NCI-H774 (cell line): Measurements from ENCODE around the gene TRMT112.
"Not testable (repeated sequence)": the region's sequence is repeated elsewhere in the genome, so short reads cannot be mapped to it uniquely, and the experiment has no call there.

Source experiments
- DNase-seq: peaks from one replicate; lab custom pipeline; 2025; lab: John Stamatoyannopoulos, UW

Gene TRMT112

DNA sequence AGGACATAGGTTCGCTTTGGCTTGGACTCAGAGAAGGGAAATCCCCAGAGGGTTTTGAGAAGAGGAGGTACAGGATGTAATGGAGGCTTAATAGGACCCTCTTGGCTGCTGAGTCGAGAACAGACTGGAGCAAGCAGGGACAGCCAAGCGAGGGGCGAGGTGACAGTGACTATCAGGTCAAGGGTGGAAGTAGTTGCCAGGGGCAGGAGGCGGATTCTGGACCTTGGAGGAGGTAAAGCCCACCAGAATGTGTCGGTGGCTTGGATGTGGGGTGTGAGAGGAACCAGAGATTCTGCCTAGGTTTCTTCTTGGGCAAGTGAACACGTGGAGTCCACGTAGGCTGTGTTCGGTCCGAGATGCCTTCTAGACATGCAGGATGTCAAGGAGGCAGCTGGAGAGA lies 4.4 kb downstream of the TRMT112 start:
- DNase-seq: no peak

DNA sequence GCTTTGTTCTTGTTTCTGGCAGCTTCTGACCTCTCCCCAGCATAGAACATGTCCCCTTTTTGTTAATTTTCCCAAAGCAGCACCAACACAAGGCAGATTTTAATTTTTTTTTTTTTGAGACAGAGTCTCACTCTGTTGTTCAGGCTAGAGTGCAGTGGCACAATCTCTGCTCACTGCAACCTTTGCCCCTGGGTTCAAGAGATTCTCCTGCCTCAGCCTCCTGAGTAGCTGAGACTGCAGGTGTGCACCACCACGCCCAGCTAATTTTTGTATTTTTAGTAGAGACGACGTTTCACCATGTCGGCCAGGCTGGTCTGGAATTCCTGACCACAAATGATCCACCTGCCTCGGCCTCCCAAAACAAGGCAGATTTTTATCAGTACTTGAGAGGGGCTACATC lies 9.6 kb downstream of the TRMT112 start:
- not testable (repeated sequence) for DNase-seq

DNA sequence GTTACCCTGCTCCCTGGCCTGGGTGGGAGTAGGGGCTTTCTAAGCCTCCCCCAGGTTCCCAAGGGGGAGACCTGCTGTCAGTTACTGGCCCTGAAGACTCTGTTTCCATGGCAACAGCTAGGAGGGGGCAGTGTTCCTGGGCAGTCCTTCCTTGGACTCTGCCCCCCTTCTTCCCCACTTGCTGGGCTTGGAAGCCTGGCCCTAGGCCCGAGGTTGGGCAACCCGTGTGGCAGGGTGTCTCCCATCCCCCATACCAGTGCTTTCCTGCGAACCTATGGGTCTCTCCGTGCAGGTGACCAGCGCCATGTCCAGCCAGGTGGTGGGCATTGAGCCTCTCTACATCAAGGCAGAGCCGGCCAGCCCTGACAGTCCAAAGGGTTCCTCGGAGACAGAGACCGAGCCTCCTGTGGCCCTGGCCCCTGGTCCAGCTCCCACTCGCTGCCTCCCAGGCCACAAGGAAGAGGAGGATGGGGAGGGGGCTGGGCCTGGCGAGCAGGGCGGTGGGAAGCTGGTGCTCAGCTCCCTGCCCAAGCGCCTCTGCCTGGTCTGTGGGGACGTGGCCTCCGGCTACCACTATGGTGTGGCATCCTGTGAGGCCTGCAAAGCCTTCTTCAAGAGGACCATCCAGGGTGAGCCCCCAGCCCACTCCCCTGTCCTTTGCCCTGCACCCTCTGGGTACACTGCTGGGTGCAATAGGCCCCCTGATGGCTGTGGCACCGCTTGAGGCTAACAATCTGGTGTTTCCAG lies 10.3 kb downstream of the TRMT112 start:
- no peak for DNase-seq

DNA sequence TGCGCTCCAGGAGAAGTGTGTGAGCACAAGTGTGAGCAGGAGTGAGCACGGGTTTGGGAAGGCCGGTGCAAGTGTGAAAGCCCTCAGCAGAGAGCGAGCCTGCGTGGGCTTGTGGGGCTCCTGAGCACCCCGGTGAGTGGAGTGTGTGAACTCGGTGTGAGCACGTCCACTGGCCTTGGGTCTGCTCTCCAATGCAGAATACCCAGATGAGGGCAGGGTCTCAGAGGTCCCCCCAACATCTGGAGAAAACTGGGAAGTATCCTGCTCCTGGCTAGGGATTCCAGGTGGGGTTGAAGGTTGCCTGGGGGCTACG lies 10.8 kb downstream of the TRMT112 start:
- DNase-seq: no peak

DNA sequence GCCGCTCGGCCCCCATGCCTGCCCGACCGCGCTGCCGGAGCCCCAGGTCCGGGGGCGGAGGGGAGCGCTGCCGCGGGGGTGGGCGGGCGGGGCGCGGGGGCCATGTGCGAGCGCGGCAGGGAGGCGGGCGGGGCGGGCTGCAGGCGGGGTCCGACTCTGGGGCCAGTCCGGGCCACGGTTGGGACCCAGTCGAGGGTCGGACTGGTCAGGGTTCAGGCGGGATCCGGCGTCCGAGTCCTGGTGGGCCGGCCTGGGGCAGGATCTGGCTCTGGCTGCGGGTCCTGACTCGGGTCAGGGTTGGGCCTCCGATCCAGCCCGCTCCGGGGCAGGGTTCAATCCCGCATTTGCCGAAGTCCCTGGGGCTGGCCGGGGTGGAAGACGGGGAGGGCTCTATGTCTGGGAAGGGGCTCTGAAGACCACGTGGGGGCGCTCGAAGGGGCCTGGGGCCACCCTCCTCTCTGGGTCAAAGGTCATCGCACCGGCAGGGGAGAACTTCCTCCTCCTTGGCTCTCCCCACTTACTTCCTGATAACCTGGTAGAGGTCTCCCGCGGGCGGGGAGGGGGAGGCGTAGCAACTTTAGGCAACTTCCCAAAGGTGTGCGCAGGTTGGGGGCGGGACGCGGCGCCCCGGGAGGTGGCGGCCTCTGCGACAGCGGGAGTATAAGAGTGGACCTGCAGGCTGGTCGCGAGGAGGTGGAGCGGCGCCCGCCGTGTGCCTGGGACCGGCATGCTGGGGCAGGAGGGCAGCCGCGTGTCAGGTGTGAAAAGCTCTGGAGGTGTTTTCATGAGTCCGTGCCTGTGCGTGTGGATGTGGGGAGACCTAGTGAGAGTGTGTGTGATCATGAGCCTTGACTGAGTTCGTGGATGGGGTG lies 11.4 kb downstream of the TRMT112 start:
- DNase-seq: peak; percentile 59

DNA sequence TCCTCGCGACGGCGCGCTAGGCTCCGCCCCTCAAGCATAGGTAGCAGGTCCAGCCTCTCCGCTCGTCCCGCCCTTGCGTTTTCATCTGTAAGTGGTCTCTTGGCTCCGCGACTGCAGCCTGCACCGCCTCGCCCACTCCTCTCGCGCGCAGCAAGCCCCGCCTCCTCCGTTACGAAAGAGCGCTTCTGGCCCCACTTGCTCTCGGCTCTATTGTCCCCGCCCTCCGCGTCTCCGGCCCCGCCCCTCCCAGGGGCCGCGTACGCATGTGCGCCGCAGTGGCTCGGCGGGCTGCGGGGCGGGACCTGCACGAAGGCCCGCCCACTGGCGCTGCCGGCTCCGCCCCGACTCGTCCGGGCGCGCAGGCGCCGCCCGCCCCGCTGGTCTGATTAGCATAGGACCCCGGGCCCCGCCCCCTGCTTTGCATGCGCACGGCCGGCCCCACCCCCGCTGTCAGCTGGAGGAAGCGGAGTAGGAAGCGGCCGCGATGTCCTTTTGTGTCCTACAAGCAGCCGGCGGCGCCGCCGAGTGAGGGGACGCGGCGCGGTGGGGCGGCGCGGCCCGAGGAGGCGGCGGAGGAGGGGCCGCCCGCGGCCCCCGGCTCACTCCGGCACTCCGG lies 12.2 kb downstream of the TRMT112 start, which contains the start of gene ESRRA:
TSS of gene ESRRA (plus strand) at position 450 of the 616 bp plus-strand sequence. CDS start 1,656 bp downstream, outside the sequence.
- peak; percentile 100 for DNase-seq

DNA sequence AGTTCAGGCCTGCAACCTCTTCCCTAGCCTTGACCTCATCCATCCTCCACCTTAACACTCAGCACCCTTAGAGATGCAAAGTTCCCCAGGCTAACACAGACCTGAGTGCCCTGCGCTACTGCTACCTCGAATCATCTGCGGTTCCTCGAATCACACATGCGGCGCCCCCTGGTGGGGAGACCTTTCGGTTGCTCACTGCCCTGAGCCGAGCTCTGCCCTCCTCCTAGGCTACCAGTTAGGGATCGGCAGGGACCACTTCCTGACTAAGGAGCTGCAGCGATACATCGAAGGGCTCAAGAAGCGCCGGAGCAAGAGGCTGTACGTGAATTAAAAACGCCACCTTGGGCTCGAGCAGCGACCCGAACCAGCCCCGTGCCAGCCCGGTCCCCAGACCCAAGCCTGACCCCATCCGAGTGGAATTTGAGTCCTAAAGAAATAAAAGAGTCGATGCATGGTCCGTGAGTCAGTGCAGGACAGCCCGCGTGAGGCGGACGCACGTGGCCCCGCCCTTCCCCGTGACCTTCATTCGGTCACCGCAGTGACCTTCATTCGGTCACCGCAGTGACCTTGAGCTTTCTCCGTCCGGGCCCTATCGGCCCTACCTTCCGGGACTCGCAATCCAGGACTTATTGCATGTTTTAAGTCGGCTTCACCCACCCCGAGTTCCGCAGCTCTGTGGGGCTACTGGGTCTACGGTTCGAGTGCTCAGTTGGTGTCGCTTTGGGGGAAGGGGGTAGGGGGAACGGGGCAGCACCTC lies 12.9 kb downstream of the TRMT112 start:
- peak; percentile 85 for DNase-seq

DNA sequence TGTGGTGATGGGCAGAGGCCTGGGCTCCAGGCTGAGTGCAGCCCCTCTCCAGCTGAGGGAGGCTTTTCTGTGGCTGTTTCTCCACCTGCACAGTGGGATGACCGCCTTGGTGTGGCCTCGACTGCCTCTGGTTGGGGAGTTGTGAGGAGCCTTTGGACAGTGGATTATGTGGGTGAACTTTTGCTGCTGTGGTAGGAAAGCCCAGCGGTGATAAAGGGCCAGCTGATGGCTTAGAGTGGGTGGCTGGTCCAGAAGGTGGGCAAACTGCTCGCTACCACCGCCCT lies 13.4 kb downstream of the TRMT112 start:
- no peak for DNase-seq

DNA sequence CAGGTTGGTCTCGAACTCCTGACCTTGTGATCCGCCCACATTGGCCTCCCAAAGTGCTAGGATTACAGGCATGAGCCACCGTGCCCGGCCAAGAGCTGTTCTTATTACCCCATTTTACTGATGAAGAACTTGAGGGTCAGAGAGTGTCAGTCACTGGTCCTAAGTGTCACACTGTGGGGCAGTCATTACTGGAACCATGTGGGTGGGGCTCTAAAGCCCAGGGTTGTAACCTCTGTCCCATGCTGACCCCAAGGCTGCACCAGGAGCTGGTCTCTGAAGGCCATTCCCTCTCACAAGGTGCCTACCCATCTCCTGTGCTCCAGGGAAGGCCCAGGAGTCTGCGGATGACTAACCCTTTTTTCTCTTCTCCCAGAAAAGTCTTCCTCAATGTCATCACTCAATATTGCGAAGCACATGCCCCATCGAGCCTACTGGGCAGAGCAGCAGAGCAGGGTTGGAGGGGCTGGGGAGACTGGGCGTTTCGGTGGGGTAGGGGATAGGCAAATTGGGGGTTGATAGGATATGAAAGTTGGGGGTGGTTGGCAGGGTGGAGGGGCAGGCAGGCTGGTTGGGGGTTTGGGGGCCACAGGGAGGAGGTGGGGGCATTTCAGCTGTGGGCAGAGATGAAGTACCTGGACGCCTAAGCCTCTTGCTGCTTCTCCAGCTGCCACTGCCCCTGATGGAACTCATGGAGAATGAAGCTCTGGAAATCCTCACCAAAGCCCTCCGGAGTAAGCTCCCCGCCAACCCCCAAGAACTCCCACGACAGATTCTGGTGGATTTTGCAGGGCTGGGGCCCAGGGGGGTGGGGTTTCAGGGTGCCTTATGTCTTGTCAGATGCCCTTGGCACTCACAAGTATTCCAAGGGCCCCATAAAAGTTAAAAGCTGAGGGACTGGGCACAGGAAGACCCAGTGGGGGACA lies 14.0 kb downstream of the TRMT112 start:
- no peak for DNase-seq

DNA sequence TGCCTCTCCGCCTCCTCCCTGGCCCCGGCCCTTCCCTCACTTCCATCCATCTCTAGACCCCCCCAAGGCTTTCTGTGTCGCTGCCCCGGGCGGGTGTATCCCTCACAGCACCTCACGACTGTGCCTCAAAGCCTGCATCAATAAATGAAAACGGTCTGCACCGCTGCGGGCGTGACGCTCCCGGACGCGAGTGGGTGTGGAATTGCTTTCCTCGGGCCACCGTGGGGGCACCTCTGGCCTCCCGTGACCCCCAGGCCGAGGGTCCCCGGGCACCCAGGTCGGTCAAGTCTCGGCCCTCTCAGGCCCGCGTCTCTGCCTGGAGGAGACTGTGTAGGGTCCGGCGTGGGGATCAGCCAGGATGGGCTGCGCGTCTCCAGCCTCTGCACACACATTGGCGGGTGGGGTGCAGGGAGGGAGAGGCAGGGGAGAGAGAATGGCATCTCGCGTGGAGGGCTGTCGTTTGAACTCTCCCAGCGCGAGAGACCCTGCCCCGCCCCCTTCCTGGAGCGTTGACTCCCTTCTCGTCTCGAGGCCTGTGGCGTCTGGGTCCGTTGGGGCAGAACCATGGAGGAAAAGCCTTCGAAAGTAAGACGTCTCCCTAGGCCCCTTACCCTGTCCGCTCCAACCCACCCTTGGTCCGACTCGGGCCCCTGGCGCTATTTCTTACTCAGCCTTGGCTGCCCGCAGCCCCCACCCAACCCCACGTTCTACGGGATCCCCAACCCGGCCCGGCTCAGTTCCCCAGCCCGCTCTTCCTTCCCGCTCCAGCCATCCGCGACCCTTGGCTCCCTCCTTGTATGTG lies 17.3 kb downstream of the TRMT112 start, which contains the start of gene CATSPERZ:
TSS of gene CATSPERZ (plus strand) at position 512 of the 802 bp plus-strand sequence. CDS start at position 565, 53 bp downstream.
- no peak for DNase-seq

DNA sequence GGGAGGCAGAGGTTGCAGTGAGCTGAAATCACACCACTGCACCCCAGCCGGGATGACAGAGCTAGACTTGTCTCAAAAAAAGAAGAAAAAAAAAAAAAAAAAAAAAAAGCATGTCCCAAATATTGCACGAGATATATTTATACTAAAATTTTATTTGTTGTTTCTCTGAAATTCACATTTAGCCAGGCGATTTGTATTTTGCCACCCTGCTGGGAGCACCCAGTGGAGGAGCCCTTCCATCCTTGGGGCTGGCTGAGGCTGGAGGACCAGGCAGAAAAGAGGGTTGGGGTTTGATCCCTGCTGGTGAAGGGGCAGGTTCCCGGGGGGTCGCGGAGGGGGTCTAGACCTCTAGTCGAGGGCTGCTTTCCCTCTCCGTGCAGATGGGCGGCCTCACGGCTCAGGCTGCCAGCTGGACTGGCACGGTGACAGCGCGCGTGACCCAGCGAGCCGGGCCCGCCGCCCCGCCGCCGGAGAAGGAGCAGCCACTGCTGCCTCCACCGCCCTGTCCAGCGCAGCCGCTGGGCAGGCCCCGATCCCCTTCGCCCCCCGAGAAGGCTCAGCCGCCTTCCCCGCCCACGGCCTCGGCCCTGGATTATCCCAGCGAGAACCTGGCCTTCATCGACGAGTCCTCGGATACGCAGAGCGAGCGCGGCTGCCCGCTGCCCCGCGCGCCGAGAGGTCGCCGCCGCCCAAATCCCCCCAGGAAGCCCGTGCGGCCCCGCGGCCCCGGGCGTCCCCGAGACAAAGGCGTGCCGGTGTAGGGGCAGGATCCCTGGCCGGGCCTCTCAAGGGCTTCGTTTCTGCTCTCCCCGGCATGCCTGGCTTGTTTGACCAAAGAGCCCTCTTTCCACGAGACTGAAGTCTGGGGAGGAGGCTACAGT lies 18.2 kb downstream of the TRMT112 start:
- no peak for DNase-seq

DNA sequence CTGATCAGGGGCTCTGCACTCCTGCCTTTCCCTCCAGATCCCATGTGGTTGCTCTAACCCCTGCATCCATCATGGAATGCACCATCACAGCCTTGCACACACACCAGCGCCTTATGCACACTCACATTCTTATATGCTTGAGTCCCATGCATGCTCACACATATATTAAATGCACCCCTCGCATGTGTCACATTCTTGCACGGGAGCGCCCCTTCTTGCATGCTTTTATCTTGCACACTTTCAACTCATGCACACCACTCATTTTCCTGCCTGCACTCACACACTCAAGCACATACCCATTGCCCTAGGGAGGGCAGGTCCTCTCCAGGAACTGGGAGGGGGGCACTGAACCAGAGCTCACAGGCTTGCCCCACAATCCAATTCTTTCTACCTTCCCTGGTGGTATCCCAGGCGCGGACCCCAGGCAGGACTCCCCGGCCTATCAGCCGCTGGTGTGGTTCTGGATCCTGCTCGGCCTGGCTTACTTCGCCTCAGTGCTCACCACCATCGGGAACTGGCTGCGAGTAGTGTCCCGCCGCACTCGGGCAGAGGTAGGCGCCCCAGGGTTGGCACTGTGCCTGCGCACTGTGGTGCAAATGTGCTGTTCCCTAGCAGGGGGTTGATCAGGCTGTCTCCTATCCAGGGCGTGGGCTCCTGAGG lies 19.5 kb downstream of the TRMT112 start:
- no peak for DNase-seq

DNA sequence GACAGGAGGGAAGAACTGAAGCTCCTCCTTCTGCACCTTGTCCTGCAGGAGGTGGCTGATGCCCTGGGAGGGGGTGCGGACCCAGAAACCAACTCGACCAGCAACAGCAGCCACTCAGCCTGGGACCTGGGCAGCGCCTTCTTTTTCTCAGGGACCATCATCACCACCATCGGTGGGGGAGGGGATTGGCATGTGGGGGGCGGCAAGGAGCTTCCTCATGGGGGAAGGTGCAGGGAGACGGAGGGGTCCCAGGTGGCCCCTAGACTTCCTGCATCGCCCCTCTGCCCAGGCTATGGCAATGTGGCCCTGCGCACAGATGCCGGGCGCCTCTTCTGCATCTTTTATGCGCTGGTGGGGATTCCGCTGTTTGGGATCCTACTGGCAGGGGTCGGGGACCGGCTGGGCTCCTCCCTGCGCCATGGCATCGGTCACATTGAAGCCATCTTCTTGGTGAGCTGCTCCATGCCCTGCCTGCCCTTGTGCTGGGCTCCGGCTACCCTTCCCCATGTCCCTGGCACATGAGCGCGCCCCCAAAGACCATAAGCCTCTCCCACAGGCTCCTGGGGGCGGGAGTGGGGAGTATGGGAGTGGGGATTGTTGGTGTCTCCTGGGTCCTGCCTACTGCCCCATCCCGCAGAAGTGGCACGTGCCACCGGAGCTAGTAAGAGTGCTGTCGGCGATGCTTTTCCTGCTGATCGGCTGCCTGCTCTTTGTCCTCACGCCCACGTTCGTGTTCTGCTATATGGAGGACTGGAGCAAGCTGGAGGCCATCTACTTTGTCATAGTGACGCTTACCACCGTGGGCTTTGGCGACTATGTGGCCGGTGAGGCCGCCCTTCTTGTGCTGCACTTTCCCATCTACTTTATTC lies 20.3 kb downstream of the TRMT112 start:
- no peak for DNase-seq

DNA sequence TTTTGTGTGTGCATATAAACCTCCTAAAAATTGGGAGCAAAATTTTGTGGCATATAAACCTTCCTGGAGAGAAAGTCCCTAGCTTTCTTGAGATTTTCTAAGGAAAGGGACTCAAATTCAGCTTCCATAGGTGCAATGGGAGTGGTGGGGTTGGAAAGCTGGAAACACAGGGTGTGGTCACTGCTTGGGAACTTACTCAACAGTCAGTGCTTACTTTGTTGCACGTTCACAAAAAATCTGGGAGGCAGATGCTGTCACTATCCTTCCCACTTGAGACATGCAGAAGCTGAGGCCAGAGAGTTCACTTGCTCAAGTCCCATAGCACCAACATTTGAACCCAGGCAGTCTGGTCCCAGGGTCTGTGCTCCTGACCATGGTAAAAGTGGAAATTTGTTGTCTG lies 21.1 kb downstream of the TRMT112 start:
- no peak for DNase-seq

DNA sequence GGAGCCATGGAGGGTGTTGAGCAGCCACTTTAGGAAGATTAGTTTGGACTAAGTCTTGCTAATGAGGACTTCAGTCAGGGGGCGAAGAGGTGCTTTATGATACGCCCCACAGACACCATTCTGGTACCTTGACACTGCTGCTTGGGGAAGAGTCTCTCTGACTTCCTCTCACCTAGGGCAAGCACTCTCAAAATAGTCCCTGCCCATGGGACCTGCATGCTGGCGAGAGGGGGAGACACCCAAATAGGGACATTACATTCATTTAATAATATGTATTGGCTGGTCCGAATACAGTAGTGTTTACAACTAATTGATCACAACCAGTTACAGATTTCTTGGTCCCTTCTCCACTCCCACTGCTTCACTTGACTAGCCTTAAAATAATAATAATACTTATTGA lies 21.6 kb downstream of the TRMT112 start:
- no peak for DNase-seq

DNA sequence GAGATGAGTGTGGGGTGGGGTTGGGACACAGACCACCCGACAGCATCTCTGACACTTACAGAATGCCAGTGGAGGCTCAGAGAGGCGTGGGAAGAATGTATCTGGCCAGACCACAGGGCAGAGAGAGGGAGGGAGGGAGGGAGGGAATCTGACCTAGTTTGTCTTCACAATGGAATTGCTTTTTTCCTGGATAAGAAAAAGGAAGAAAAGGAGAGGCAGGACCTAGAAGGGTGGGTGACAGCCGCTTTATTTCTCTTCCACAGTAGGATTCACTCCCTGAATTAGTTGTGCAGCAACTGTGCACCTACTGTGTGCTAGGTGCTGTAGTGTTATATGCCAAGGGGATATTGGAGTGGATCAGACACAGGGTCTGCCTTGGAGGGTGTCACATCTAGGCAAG lies 22.6 kb downstream of the TRMT112 start:
- DNase-seq: no peak

DNA sequence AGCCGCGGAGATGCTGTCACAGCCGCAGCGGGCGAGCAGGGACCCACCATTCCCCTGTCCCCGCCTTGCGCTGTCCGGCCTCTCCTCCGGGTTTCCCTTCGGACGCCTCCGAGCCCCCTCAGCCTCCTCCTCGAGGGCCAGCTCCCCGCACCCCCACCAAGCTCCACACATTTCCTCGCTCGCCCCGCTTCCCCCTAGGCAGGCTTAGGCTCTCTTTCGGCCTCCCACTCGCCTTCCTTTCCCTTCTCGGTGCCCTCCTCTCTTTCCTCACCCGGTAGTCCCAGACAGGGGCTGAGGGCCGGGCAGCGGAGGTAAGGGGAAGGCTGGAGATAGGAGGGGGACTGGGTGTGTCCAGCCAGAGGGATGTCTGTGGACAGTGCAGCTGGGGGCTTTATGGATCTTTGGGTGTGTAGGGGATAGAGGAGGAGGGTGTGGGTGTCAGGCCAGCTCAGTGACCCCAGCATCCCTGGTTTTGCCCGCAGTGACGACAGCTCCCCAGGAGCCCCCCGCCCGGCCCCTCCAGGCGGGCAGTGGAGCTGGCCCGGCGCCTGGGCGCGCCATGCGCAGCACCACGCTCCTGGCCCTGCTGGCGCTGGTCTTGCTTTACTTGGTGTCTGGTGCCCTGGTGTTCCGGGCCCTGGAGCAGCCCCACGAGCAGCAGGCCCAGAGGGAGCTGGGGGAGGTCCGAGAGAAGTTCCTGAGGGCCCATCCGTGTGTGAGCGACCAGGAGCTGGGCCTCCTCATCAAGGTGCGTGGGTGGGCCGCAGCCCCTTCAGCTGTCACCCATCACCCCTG lies 24.7 kb downstream of the TRMT112 start:
- no peak for DNase-seq
